Measurements from ENCODE around the gene WDFY1. TPM values are rescaled to one million over a fixed set of nuclear protein-coding genes. Genes with fewer than 3 reads are reported as not detected.
A peak's percentile ranks its signal among the peaks of the same experiment; 100 is the strongest.

Gene WDFY1
- total RNA-seq, 1 experiment from 2014 or later = 66.0 TPM

GRCh38 chr2:223943561-223944008 is 1.6 kb downstream of the WDFY1 start:
- no peak for DNase-seq (ENCODE audit: low spot score)
- ATAC-seq = no peak
- ChIA-PET CTCF (no interaction called here), POLR2A (no interaction called here)
- TF ChIP-seq ZNF423 (CRISPR knock-in tag; IDR thresholded peaks at IDR 0.05) (no peak), SMAD3 (CRISPR knock-in tag; IDR thresholded peaks at IDR 0.05; ENCODE audit: borderline replicate concordance) (no peak), NR2C2 (CRISPR knock-in tag; IDR thresholded peaks at IDR 0.05) (no peak), TEAD4 (CRISPR knock-in tag; IDR thresholded peaks at IDR 0.05) (no peak), E2F5 (CRISPR knock-in tag; IDR thresholded peaks at IDR 0.05) (no peak), HMGXB4 (CRISPR knock-in tag; IDR thresholded peaks at IDR 0.05) (no peak)
- TF ChIP-seq, protein P1, sequence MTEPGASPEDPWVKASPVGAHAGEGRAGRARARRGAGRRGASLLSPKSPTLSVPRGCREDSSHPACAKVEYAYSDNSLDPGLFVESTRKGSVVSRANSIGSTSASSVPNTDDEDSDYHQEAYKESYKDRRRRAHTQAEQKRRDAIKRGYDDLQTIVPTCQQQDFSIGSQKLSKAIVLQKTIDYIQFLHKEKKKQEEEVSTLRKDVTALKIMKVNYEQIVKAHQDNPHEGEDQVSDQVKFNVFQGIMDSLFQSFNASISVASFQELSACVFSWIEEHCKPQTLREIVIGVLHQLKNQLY (CRISPR knock-in tag; IDR thresholded peaks at IDR 0.05) = no peak
- TF ChIP-seq, protein P2, sequence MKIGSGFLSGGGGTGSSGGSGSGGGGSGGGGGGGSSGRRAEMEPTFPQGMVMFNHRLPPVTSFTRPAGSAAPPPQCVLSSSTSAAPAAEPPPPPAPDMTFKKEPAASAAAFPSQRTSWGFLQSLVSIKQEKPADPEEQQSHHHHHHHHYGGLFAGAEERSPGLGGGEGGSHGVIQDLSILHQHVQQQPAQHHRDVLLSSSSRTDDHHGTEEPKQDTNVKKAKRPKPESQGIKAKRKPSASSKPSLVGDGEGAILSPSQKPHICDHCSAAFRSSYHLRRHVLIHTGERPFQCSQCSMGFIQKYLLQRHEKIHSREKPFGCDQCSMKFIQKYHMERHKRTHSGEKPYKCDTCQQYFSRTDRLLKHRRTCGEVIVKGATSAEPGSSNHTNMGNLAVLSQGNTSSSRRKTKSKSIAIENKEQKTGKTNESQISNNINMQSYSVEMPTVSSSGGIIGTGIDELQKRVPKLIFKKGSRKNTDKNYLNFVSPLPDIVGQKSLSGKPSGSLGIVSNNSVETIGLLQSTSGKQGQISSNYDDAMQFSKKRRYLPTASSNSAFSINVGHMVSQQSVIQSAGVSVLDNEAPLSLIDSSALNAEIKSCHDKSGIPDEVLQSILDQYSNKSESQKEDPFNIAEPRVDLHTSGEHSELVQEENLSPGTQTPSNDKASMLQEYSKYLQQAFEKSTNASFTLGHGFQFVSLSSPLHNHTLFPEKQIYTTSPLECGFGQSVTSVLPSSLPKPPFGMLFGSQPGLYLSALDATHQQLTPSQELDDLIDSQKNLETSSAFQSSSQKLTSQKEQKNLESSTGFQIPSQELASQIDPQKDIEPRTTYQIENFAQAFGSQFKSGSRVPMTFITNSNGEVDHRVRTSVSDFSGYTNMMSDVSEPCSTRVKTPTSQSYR (CRISPR knock-in tag; IDR thresholded peaks at IDR 0.05) = no peak
- TF ChIP-seq, protein P3, sequence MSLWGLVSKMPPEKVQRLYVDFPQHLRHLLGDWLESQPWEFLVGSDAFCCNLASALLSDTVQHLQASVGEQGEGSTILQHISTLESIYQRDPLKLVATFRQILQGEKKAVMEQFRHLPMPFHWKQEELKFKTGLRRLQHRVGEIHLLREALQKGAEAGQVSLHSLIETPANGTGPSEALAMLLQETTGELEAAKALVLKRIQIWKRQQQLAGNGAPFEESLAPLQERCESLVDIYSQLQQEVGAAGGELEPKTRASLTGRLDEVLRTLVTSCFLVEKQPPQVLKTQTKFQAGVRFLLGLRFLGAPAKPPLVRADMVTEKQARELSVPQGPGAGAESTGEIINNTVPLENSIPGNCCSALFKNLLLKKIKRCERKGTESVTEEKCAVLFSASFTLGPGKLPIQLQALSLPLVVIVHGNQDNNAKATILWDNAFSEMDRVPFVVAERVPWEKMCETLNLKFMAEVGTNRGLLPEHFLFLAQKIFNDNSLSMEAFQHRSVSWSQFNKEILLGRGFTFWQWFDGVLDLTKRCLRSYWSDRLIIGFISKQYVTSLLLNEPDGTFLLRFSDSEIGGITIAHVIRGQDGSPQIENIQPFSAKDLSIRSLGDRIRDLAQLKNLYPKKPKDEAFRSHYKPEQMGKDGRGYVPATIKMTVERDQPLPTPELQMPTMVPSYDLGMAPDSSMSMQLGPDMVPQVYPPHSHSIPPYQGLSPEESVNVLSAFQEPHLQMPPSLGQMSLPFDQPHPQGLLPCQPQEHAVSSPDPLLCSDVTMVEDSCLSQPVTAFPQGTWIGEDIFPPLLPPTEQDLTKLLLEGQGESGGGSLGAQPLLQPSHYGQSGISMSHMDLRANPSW (CRISPR knock-in tag; conservative IDR thresholded peaks at IDR 0.05; ENCODE audit: low read depth) = no peak
- H3K4me1 Mint-ChIP-seq = peaks cover 59% of the 10 kb centered on the region
- H3K9me3 Mint-ChIP-seq = no peaks in the 10 kb centered on the region
- H3K4me3 Mint-ChIP-seq = peak overlapping the region; percentile 90
- peak overlapping the region; percentile 68; the same call in 1 of the 2 replicates for H3K27ac Mint-ChIP-seq
- peaks cover 13% of the 10 kb centered on the region for H3K36me3 Mint-ChIP-seq
- H3K27me3 Mint-ChIP-seq (ENCODE audit: low read depth) = peaks cover 3% of the 10 kb centered on the region; the same call in 1 of the 2 replicates

DNA sequence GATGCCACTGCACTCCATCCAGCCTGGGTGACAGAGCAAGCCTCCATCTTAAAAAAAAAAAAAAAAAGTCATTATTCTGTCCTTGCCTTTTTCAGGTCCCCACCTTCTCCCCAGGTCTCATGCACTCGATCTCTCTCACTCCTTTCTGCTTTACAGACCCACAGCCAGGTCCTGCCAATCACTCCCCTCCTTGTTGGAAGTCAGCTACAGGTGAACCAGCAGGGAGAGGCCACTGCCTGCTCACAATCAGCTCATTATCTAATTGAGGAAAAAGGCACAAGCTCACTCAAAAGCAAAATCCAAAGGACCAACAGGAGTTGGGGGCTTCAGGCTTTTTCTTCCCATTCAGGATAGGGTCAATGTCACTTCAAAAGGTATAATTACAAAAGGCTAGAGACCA is 2.0 kb downstream of the WDFY1 start:
- no peak for TF ChIP-seq FOXK1 (CRISPR knock-in tag; IDR thresholded peaks at IDR 0.05)
- no peak for TF ChIP-seq TEAD1 (CRISPR knock-in tag; IDR thresholded peaks at IDR 0.05)
- TF ChIP-seq, protein P4, sequence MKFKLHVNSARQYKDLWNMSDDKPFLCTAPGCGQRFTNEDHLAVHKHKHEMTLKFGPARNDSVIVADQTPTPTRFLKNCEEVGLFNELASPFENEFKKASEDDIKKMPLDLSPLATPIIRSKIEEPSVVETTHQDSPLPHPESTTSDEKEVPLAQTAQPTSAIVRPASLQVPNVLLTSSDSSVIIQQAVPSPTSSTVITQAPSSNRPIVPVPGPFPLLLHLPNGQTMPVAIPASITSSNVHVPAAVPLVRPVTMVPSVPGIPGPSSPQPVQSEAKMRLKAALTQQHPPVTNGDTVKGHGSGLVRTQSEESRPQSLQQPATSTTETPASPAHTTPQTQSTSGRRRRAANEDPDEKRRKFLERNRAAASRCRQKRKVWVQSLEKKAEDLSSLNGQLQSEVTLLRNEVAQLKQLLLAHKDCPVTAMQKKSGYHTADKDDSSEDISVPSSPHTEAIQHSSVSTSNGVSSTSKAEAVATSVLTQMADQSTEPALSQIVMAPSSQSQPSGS (CRISPR knock-in tag; IDR thresholded peaks at IDR 0.05; ENCODE audit: borderline replicate concordance, low read depth) = no peak
- no peak for TF ChIP-seq FOXP1 (CRISPR knock-in tag; IDR thresholded peaks at IDR 0.05; ENCODE audit: borderline replicate concordance)
- TF ChIP-seq GABPB1 (CRISPR knock-in tag; IDR thresholded peaks at IDR 0.05) = no peak
- TF ChIP-seq GTF2I (CRISPR knock-in tag; conservative IDR thresholded peaks at IDR 0.05) = no peak
- TF ChIP-seq ZNF423 (CRISPR knock-in tag; IDR thresholded peaks at IDR 0.05) = no peak
- TF ChIP-seq SMAD3 (CRISPR knock-in tag; IDR thresholded peaks at IDR 0.05; ENCODE audit: borderline replicate concordance) = no peak
- TF ChIP-seq ZNF219 (CRISPR knock-in tag; IDR thresholded peaks at IDR 0.05; ENCODE audit: borderline replicate concordance) = no peak
- no peak for TF ChIP-seq ESRRA (CRISPR knock-in tag; IDR thresholded peaks at IDR 0.05; ENCODE audit: borderline replicate concordance)
- TF ChIP-seq RELA (CRISPR knock-in tag; IDR thresholded peaks at IDR 0.05; ENCODE audit: borderline replicate concordance) = no peak
- no peak for TF ChIP-seq HMGXB4 (CRISPR knock-in tag; IDR thresholded peaks at IDR 0.05)
- TF ChIP-seq SOX15 (CRISPR knock-in tag; IDR thresholded peaks at IDR 0.05) = no peak
- no peak for TF ChIP-seq E2F5 (CRISPR knock-in tag; IDR thresholded peaks at IDR 0.05)
- H3K27ac Mint-ChIP-seq = peak overlapping the region; percentile 32; the same call in 1 of the 2 replicates
- DNase-seq (ENCODE audit: low spot score) = no peak
- peaks cover 13% of the 10 kb centered on the region for H3K36me3 Mint-ChIP-seq
- H3K27me3 Mint-ChIP-seq (ENCODE audit: low read depth) = peaks cover 3% of the 10 kb centered on the region; the same call in 1 of the 2 replicates
- POLR2A ChIA-PET = interaction anchor here (0.7 kb wide), 1 partner anchor 28 kb away, joined by 8 read pairs; no protein-coding TSS in a partner anchor
- H3K4me3 Mint-ChIP-seq = peak overlapping the region; percentile 90
- CTCF ChIA-PET = no interaction called here
- no peaks in the 10 kb centered on the region for H3K9me3 Mint-ChIP-seq
- H3K4me1 Mint-ChIP-seq = peaks cover 61% of the 10 kb centered on the region
- ATAC-seq = no peak
